ENCODE measurements around the gene UQCRFS1. TPM values are rescaled to one million over a fixed set of nuclear protein-coding genes. Genes with fewer than 3 reads are reported as not detected.
"Not testable (repeated sequence)": the region's sequence is repeated elsewhere in the genome, so short reads cannot be mapped to it uniquely, and the experiment has no call there.

Gene UQCRFS1
- 10 to 100 TPM; 30.1 to 59.9 (median 31.7) TPM for polyA plus RNA-seq

- WGBS, 3 donors, result 1% methylated on average over 66 to 91 of the region's 95 CpGs
- peak within 1 kb of the TSS; percentile 35 for H3K27ac ChIP-seq (ENCODE audit: low read depth, low read length)
Measured at GRCh38 chr19:29212648-29213573, at the start of gene UQCRFS1. UQCRFS1 (minus strand) TSS chr19:29213151; CDS start chr19:29213118, 33 bp downstream.

- 47 to 65% (median 61%) methylated on average over 2 of the region's 2 CpGs for WGBS, 3 donors
Measured at GRCh38 chr19:29262085-29262484, 49.1 kb upstream of the UQCRFS1 start.

GRCh38 chr19:29260477-29261317, 47.7 kb upstream of the UQCRFS1 start:
- H3K27ac ChIP-seq (ENCODE audit: low read depth, low read length), result no peak overlapping the region
- 68 to 75% (median 72%) methylated on average over 5 of the region's 5 CpGs for WGBS, 3 donors

More at GRCh38 chr19:29262085-29262484, 49.1 kb upstream of the UQCRFS1 start:
- no peak overlapping the region for H3K27ac ChIP-seq (ENCODE audit: low read depth, low read length)

GRCh38 chr19:29259867-29260281, 46.9 kb upstream of the UQCRFS1 start:
- 50 to 56% (median 51%) methylated on average over 6 of the region's 6 CpGs for WGBS, 3 donors

DNA sequence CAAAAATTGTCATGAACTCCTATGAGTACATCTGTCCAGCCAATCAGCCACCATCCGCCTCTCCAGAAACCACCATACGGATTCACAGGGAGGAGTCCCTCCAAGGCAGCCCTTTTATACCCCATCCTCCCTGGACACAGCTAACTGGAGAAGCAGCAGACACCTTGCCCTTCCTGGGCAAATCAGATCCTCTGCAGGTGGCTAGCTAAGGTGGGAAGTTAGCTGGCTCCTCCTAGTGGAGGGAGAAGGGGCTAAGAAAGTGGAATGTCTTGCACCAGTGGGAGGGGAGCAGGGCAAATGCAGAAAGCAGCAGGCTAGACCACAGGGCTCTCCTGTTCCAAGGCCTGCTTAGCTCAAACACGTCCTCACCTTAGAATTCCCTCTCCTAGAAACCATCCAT, 46.2 kb upstream of the UQCRFS1 start:
- 80 to 85% (median 83%) methylated on average over 3 of the region's 3 CpGs for WGBS, 3 donors

More at GRCh38 chr19:29259867-29260281, 46.9 kb upstream of the UQCRFS1 start:
- H3K27ac ChIP-seq (ENCODE audit: low read depth, low read length), result no peak overlapping the region

DNA sequence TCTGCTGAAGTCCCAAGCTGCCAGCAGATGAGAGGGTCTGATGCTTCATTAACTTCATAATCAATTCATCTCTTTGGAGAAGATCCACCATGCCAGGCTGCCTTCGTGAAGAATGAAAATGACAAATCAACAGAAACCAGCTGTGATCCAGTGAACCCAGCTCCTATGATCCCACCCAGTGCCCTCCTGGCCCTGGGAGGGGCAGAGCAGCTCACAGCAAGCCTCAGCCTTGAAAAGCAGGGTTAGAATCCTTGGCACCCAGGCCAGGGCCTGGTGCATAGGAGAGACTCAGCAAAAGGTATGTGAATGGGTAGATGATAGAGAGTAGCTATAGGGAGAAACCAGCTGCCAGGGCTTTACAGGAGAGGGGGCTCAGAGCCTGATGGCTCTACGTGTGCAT, 43.6 kb upstream of the UQCRFS1 start:
- no peak overlapping the region for H3K27ac ChIP-seq (ENCODE audit: low read depth, low read length)
- WGBS, 3 donors, result 46 to 51% (median 49%) methylated on average over 2 of the region's 2 CpGs

More for the DNA sequence above, 46.2 kb upstream of the UQCRFS1 start:
- no peak overlapping the region for H3K27ac ChIP-seq (ENCODE audit: low read depth, low read length)

DNA sequence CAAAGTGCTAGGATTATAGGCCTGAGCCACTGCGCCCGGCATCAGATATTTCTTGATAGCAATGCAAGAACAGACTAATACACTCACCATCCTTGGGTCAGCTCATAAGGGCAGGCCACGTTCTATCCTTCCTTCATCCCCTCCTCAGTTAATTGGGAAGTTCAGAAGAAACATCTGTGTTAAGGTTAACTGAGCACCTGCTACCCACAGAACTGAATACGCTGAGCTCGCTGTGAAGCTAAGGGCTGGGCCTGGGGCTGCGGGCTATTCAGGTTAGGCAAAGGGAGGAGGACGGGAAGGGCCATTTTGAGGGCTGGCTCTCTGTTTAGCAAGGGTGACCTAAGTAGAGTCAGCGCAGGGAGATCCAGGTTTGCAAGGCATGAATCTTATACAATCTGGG, 43.0 kb upstream of the UQCRFS1 start:
- 93 to 96% (median 95%) methylated on average over 8 of the region's 8 CpGs for WGBS, 3 donors
- H3K27ac ChIP-seq (ENCODE audit: low read depth, low read length), result no peak overlapping the region

GRCh38 chr19:29255006-29255405, 42.1 kb upstream of the UQCRFS1 start:
- H3K27ac ChIP-seq (ENCODE audit: low read depth, low read length), result no peak overlapping the region
- WGBS, 3 donors, result 62 to 88% (median 86%) methylated on average over 9 of the region's 9 CpGs

DNA sequence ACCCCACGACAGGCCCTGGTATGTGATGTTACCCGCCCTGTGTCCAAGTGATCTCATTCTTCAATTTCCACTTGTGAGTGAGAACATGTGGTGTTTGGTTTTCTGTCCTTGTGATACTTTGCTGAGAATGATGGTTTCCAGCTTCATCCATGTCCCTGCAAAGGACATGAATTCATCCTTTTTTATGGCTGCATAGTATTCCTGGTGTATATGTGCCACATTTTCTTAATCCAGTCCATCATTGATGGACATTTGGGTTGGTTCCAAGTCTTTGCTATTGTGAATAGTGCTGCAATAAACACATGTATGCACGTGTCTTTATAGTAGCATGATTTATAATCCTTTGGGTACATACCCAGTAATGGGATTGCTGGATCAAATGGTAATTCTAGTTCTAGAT, 36.8 kb upstream of the UQCRFS1 start:
- not testable (repeated sequence) for H3K27ac ChIP-seq (ENCODE audit: low read depth, low read length)
- WGBS, 3 donors, result 64 to 85% (median 84%) methylated on average over 3 of the region's 3 CpGs

DNA sequence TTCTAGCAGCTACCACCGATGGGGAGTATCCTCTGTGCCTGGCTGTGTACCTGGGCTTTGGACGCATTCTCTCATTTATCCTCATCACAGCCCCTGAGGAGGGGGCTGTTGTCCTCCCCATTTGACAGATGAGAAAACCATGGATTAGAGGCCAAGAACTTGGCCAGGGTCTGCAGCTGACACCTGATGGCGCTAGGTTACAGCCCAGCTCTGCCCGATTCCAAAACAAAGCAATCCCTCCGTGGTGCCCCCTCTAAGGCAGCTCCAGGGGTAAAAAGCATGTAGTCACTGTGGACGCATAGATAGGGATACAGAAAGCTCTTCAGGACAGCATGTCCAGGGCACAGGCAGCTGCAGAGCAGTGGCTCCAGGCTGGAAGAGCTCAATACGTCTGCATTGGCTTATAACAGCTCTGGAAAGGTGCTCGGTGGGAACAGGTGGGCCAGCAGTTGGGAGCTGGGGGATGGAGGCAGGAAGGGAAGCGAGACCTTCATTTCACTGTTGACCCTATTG, 35.4 kb upstream of the UQCRFS1 start:
- 51 to 54% (median 52%) methylated on average over 9 of the region's 9 CpGs for WGBS, 3 donors
- H3K27ac ChIP-seq (ENCODE audit: low read depth, low read length), result no peak overlapping the region

- H3K27ac ChIP-seq (ENCODE audit: low read depth, low read length), result no peak overlapping the region
- WGBS, 3 donors, result 18 to 23% (median 21%) methylated on average over 8 to 9 of the region's 9 CpGs
Measured at GRCh38 chr19:29247872-29248271, 34.9 kb upstream of the UQCRFS1 start.

DNA sequence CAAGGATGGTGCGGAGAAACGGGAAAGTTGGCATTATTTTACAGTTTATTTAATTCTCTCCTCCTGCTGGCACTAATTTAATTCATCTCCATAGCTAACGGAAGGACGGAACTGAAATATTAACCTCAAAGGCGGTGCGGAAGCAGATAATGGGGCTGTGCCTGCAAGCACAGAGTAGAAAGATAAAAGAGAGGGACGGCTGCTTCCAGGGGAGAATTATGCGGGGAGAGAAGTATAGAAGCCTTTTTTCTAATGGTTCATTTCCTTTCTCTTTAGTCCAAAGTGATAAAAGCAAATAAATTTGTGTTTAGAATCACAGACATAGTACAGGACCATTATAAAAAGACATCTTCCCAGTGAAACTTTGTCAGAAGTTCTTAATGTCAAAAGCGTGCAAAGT, 34.5 kb upstream of the UQCRFS1 start:
- 58 to 69% (median 65%) methylated on average over 9 of the region's 9 CpGs for WGBS, 3 donors
- H3K27ac ChIP-seq (ENCODE audit: low read depth, low read length), result no peak overlapping the region

GRCh38 chr19:29247051-29247450, 34.1 kb upstream of the UQCRFS1 start:
- no peak overlapping the region for H3K27ac ChIP-seq (ENCODE audit: low read depth, low read length)
- 75 to 85% (median 77%) methylated on average over 3 of the region's 3 CpGs for WGBS, 3 donors

DNA sequence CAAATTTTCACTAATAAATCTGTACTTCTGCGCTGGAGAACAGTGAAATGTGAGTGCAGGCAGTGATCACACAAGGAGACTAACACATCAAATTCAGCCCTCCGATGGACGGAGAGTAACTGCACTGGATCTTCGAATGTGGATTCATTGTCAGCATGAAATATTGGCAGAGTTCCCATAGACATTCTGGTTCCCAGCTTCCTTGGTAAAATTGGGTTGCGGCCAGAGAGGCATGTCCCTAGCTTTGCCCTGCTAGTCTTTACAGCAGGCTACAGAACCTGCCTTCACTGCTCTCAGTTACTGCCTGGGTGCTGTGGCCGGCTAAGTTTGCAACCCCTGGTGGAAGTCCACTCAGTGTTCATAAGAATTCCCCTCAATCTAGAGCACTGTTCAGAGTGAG, 32.3 kb upstream of the UQCRFS1 start:
- H3K27ac ChIP-seq (ENCODE audit: low read depth, low read length), result no peak overlapping the region
- 61 to 68% (median 61%) methylated on average over 6 of the region's 6 CpGs for WGBS, 3 donors

DNA sequence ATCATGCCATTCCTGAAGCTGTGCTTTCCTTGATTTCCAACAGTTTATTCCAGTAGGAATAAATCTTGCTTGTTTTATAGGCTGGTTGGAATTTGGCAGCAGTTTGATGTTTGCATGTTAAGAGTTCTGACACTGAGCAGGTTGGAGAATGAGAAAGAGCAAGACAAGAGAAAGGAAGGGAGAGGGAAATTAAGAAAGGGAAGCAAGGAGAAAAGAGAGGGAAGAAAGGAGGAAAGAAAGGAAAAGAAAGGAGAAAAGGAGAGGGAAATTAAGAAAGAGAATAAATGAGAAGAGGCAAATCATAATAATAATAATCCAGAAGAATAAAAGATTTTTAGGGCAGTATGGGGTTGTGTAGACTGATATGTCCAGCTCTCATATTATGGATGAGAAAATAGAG, 28.4 kb upstream of the UQCRFS1 start:
- no peak overlapping the region for H3K27ac ChIP-seq (ENCODE audit: low read depth, low read length)

GRCh38 chr19:29239213-29239776, 26.3 kb upstream of the UQCRFS1 start:
- WGBS, 3 donors, result 32 to 40% (median 40%) methylated on average over 2 of the region's 2 CpGs
- no peak overlapping the region for H3K27ac ChIP-seq (ENCODE audit: low read depth, low read length)

DNA sequence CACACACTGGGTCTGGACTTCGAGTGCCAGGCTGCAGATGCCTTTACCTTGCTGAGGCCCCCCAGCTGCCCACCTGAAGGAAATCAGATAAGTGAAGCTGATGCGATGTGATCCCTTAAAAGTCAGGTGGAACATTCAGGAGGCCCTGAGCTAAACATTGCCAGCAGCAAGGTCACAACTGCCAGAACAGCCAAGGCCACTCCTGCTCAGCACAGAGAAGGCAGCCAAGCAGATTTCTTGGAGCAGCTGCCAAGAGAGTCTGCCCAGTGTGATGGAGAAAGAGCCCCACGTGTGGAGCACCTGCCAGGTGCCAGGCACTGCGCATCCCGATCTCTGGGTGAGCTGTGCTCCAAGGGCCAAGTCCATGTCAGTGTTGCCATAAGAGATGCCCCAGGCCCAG, 20.6 kb upstream of the UQCRFS1 start:
- 42 to 68% (median 60%) methylated on average over 5 of the region's 5 CpGs for WGBS, 3 donors
- H3K27ac ChIP-seq (ENCODE audit: low read depth, low read length), result no peak overlapping the region

- WGBS, 3 donors, result 84 to 89% (median 86%) methylated on average over 3 of the region's 3 CpGs
- H3K27ac ChIP-seq (ENCODE audit: low read depth, low read length), result no peak overlapping the region
Measured at GRCh38 chr19:29232315-29232852, 19.4 kb upstream of the UQCRFS1 start.
